Mucosa of descending colon (tissue), 3 donors: ENCODE data around the gene ARHGEF3. TPM values are rescaled to one million over a fixed set of nuclear protein-coding genes. Genes with fewer than 3 reads are reported as not detected.

Experiments used
- ATAC-seq: fragments of 200-7000 bp; cut with Tn5 transposase; one replicate; pipeline ENCODE4 v1.9.1; 2020; ENCODE audit warnings: mild to moderate bottlenecking, moderate library complexity
- DNase-seq, 3 donors: peaks; one replicate each; pipeline ENCODE4 v3.0.0-alpha.2; 2020
- H3K36me3 ChIP-seq: fragments of 200-600 bp; one replicate; pipeline ENCODE4 v1.8.0; 2021; ENCODE audit warnings: low read depth, mild to moderate bottlenecking
- H3K4me1 ChIP-seq: fragments of 200-600 bp; one replicate; pipeline ENCODE4 v1.8.0; 2021; ENCODE audit warnings: low read depth, mild to moderate bottlenecking
- H3K4me3 ChIP-seq: fragments of 200-600 bp; one replicate; pipeline ENCODE4 v1.8.0; 2021; ENCODE audit warnings: mild to moderate bottlenecking
- H3K9me3 ChIP-seq: fragments of 200-600 bp; one replicate; pipeline ENCODE4 v1.8.0; 2021; ENCODE audit warnings: mild to moderate bottlenecking
- CTCF ChIP-seq: fragments of 200-600 bp; IDR thresholded peaks from one replicate; pipeline ENCODE4 v1.8.0; 2022; ENCODE audit warnings: antibody characterized with exemption, mild to moderate bottlenecking
- intact Hi-C, 2 donors: fragments of 100-400 bp; cut with DNase I in 1 of 2; cut with micrococcal nuclease in 1 of 2; formaldehyde crosslinking; loops; one replicate each; pipeline versions ENCODE4 v1.11.0 to v1.11.1; 2022; cut with DNase I, micrococcal nuclease
- total RNA-seq, 3 donors: library from RNA; stranded (reverse); fragmentation: NEBNext Ultra II Directional in 2 of 3; extraction: Animal tissue kit (Norgen Biotek cat#: 25700) in 2 of 3; gene quantifications; one replicate each; pipeline versions ENCODE4 v1.2.1 to v1.2.4, GENCODE V29; 2021 to 2023
- donor health status: DM: no; HTN: no; CAD: no; lungs with moderate emphysema.
- donor health status: DM: no; HTN: no; CAD: no.
- donor health status: DM: no; HTN: yes; CAD: no.

Gene ARHGEF3
- total RNA-seq, 3 donors from 2014 or later: 10.1 to 34.5 (median 15.5) TPM

DNA sequence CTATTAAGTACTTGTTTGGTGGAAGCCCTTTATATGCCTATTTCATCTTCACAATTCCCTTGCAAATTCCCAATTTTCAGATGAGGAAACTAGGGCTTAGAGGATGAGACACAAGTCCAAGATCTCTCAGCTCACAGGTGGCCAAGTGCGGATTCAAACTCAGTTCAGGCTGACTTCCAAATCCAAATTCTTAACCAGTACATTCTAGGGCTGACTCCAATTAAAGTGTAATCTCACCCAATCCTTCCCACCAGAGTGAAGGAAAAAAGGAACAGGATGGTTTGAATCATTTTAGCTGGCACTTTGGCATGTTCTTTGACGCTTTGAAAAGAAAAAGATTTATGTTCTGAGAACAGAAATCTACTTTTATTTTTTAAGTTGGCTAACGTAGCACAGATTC lies 12.7 kb downstream of the ARHGEF3 start:
- Histone ChIP-seq H3K4me1 (peaks cover 3% of the 10 kb centered on the region), H3K4me3 (no peak overlapping the region), H3K9me3 (no peaks in the 10 kb centered on the region), H3K36me3 (no peaks in the 10 kb centered on the region)
- intact Hi-C loops: no loop called here
- DNase-seq: no peak
- no peak for ATAC-seq
- TF ChIP-seq CTCF: no peak

DNA sequence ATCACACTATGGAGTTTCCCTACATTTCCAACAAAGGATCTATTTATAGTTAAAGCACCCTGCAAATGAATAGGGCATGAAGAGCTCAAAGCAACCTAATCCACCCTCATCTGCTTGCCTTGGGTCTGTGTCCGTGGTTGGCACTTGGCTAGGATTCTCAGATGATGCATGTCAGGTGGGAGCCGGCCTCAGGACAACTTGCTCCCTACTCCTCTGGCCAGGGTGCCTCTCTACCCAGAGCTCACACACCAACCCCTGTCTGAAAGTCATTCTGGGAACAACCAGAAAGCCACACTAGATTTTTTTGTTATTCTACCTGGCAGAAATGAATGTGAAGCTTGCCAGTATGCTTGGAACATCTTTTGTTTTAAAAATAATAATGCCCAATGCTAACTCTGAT lies 13.2 kb downstream of the ARHGEF3 start:
- H3K4me3 ChIP-seq: no peak overlapping the region
- peaks cover 9% of the 10 kb centered on the region for H3K4me1 ChIP-seq
- intact Hi-C loops: no loop called here
- no peak for ATAC-seq
- DNase-seq: no peak
- H3K9me3 ChIP-seq: no peaks in the 10 kb centered on the region
- no peaks in the 10 kb centered on the region for H3K36me3 ChIP-seq
- no peak for TF ChIP-seq CTCF

- Histone ChIP-seq H3K4me1 (peaks cover 14% of the 10 kb centered on the region), H3K36me3 (no peaks in the 10 kb centered on the region), H3K4me3 (no peak overlapping the region), H3K9me3 (no peaks in the 10 kb centered on the region)
- TF ChIP-seq CTCF: no peak
- ATAC-seq (peak; percentile 53), DNase-seq (no peak)
- intact Hi-C loops: no loop called here
These were observed 13.9 kb downstream of the ARHGEF3 start for GRCh38 chr3:56787784-56788256.

- peaks cover 19% of the 10 kb centered on the region for H3K4me1 ChIP-seq
- intact Hi-C loops: no loop called here
- H3K36me3 ChIP-seq: no peaks in the 10 kb centered on the region
These were observed 14.4 kb downstream of the ARHGEF3 start for GRCh38 chr3:56787258-56787775.

GRCh38 chr3:56785499-56785898 lies 16.2 kb downstream of the ARHGEF3 start:
- no peaks in the 10 kb centered on the region for H3K36me3 ChIP-seq
- intact Hi-C loops: no loop called here
- no peak for TF ChIP-seq CTCF

More at GRCh38 chr3:56787258-56787775, 14.4 kb downstream of the ARHGEF3 start:
- ATAC-seq: no peak
- TF ChIP-seq CTCF: no peak
- Histone ChIP-seq H3K4me3 (no peak overlapping the region), H3K9me3 (no peaks in the 10 kb centered on the region)
- no peak for DNase-seq

More at GRCh38 chr3:56785499-56785898, 16.2 kb downstream of the ARHGEF3 start:
- H3K9me3 ChIP-seq: no peaks in the 10 kb centered on the region
- ATAC-seq (no peak), DNase-seq (no peak)
- no peak overlapping the region for H3K4me3 ChIP-seq
- peaks cover 25% of the 10 kb centered on the region for H3K4me1 ChIP-seq
